H9 (cell line): ENCODE results near the gene GPX7. TPM values are rescaled to one million over a fixed set of nuclear protein-coding genes. Genes with fewer than 3 reads are reported as not detected.

Experiments
- DNase-seq: peaks from one replicate; pipeline ENCODE4 v3.0.0-alpha.2; 2017
- H2AFZ ChIP-seq: one replicate; pipeline ENCODE4 v1.6.1; 2013; ENCODE audit warnings: mild to moderate bottlenecking, low read length, control low read depth, moderate library complexity
- H2AK5ac ChIP-seq: 2 replicates; pipeline ENCODE4 v1.6.1; 2013; ENCODE audit warnings: low read length, control low read depth, mixed read lengths; ENCODE audit not compliant: insufficient read length
- H2BK120ac ChIP-seq: one replicate; pipeline ENCODE4 v1.6.1; 2013; ENCODE audit warnings: low read depth, mild to moderate bottlenecking, low read length, control low read depth, inconsistent platforms; ENCODE audit not compliant: poor library complexity, severe bottlenecking
- H2BK12ac ChIP-seq: 2 replicates; pipeline ENCODE4 v1.6.1; 2013; ENCODE audit warnings: low read length, control low read depth, mixed read lengths, low read depth; ENCODE audit not compliant: insufficient read length
- H2BK15ac ChIP-seq: 2 replicates; pipeline ENCODE4 v1.6.1; 2013; ENCODE audit warnings: low read depth, low read length, control low read depth
- H2BK20ac ChIP-seq: one replicate; pipeline ENCODE4 v1.6.1; 2013; ENCODE audit warnings: low read depth, mild to moderate bottlenecking, low read length, control low read depth, inconsistent platforms; ENCODE audit not compliant: poor library complexity, severe bottlenecking
- H2BK5ac ChIP-seq: 2 replicates; pipeline ENCODE4 v1.6.1; 2013; ENCODE audit warnings: low read length, control low read depth, mixed read lengths; ENCODE audit not compliant: insufficient read length
- H3K14ac ChIP-seq: 2 replicates; pipeline ENCODE4 v1.6.1; 2013; ENCODE audit warnings: low read length, control low read depth; ENCODE audit not compliant: insufficient read depth
- H3K18ac ChIP-seq: 2 replicates; pipeline ENCODE4 v1.6.1; 2013; ENCODE audit warnings: low read depth, mild to moderate bottlenecking, mixed read lengths, low read length, control low read depth; ENCODE audit not compliant: insufficient read length
- H3K23ac ChIP-seq: 2 replicates; pipeline ENCODE4 v1.6.1; 2013; ENCODE audit warnings: low read length, control low read depth, mixed read lengths, low read depth; ENCODE audit not compliant: insufficient read length
- H3K23me2 ChIP-seq: 2 replicates; pipeline ENCODE4 v1.6.1; 2013; ENCODE audit warnings: low read depth, mild to moderate bottlenecking, mixed read lengths, low read length, control low read depth; ENCODE audit not compliant: insufficient read length, poor library complexity, severe bottlenecking
- H3K27ac ChIP-seq: 2 replicates; pipeline ENCODE4 v1.5.1; 2013; ENCODE audit warnings: low read length, control low read depth, mixed read lengths, low read depth; ENCODE audit not compliant: insufficient read length
- H3K27me3 ChIP-seq: 2 replicates; pipeline ENCODE4 v1.6.1; 2013; ENCODE audit warnings: low read length, control low read depth, inconsistent platforms; ENCODE audit not compliant: insufficient read depth
- H3K4ac ChIP-seq: 2 replicates; pipeline ENCODE4 v1.6.1; 2013; ENCODE audit warnings: low read depth, mild to moderate bottlenecking, control low read depth, inconsistent platforms, low read length, moderate library complexity
- H3K4me1 ChIP-seq: 2 replicates; pipeline ENCODE4 v1.6.1; 2013; ENCODE audit warnings: low read length, control low read depth, inconsistent platforms; ENCODE audit not compliant: insufficient read depth
- H3K4me2 ChIP-seq: 2 replicates; pipeline ENCODE4 v1.6.1; 2013; ENCODE audit warnings: low read length, control low read depth, mixed read lengths; ENCODE audit not compliant: insufficient read length, insufficient read depth
- H3K56ac ChIP-seq: 2 replicates; pipeline ENCODE4 v1.6.1; 2013; ENCODE audit warnings: low read depth, mild to moderate bottlenecking, mixed read lengths, low read length, control low read depth; ENCODE audit not compliant: insufficient read length
- H3K79me1 ChIP-seq: 2 replicates; pipeline ENCODE4 v1.6.1; 2013; ENCODE audit warnings: low read depth, mild to moderate bottlenecking, moderate library complexity, low read length, control low read depth, inconsistent platforms; ENCODE audit not compliant: insufficient read depth, poor library complexity, severe bottlenecking
- H3K79me2 ChIP-seq: 2 replicates; pipeline ENCODE4 v1.6.1; 2013; ENCODE audit warnings: low read length, control low read depth, inconsistent platforms; ENCODE audit not compliant: insufficient read depth
- H3K9ac ChIP-seq: 2 replicates; pipeline ENCODE4 v1.6.1; 2013; ENCODE audit warnings: low read length, control low read depth, mixed read lengths; ENCODE audit not compliant: insufficient read length; ENCODE audit errors: extremely low read depth
- H3K9me3 ChIP-seq: one replicate; pipeline ENCODE4 v1.6.1; 2013; ENCODE audit warnings: low read depth, low read length, inconsistent platforms; ENCODE audit not compliant: control insufficient read depth
- H3T11ph ChIP-seq: one replicate; pipeline ENCODE4 v1.6.1; 2013; ENCODE audit warnings: mild to moderate bottlenecking, low read length, control low read depth, inconsistent platforms
- H4K20me1 ChIP-seq: one replicate; pipeline ENCODE4 v1.6.1; 2013; ENCODE audit not compliant: control insufficient read depth, insufficient read length, insufficient read depth
- H4K5ac ChIP-seq: 2 replicates; pipeline ENCODE4 v1.6.1; 2013; ENCODE audit warnings: low read depth, mild to moderate bottlenecking, mixed read lengths, low read length, control low read depth; ENCODE audit not compliant: insufficient read length
- H4K8ac ChIP-seq: replicated peaks from 2 replicates; pipeline ENCODE4 v1.6.1; 2013; ENCODE audit warnings: low read length, control low read depth, mixed read lengths, low read depth; ENCODE audit not compliant: insufficient read length
- H4K91ac ChIP-seq: 2 replicates; pipeline ENCODE4 v1.6.1; 2013; ENCODE audit warnings: low read depth, mild to moderate bottlenecking, moderate library complexity, mixed read lengths, low read length, control low read depth; ENCODE audit not compliant: insufficient read length
- H3K27ac Mint-ChIP-seq, 3 experiments: 2 replicates in 2 of 3; 3 replicates in 1 of 3; pipeline ENCODE4 v1.8.0; 2020 to 2021; ENCODE audit warnings: mixed read lengths in 3 of 3, mild to moderate bottlenecking in 1 of 3, moderate library complexity in 1 of 3
- H3K27me3 Mint-ChIP-seq: 2 replicates; pipeline ENCODE4 v1.8.0; 2021; ENCODE audit warnings: low read depth, mild to moderate bottlenecking, moderate library complexity, mixed read lengths
- H3K36me3 Mint-ChIP-seq, 3 experiments: 2 replicates in 2 of 3; 3 replicates in 1 of 3; pipeline ENCODE4 v1.8.0; 2020 to 2021; ENCODE audit warnings: low read depth in 3 of 3, mixed read lengths in 3 of 3; ENCODE audit not compliant: insufficient read depth in 1 of 3
- H3K4me1 Mint-ChIP-seq, 2 experiments: 2 replicates each; pipeline ENCODE4 v1.8.0; 2020; ENCODE audit warnings: mixed read lengths in 2 of 2
- H3K4me3 Mint-ChIP-seq, 2 experiments: 2 replicates in 1 of 2; 3 replicates in 1 of 2; pipeline ENCODE4 v1.8.0; 2020 to 2021; ENCODE audit warnings: mild to moderate bottlenecking in 2 of 2, mixed read lengths in 2 of 2, moderate library complexity in 1 of 2
- H3K9me3 Mint-ChIP-seq, 2 experiments: 2 replicates in 1 of 2; 3 replicates in 1 of 2; pipeline ENCODE4 v1.8.0; 2020; ENCODE audit warnings: mild to moderate bottlenecking in 2 of 2, mixed read lengths in 2 of 2, moderate library complexity in 1 of 2
- CTCF ChIP-seq: fragments of 200-600 bp; sonication (generic); conservative IDR thresholded peaks from 3 replicates; pipeline ENCODE4 v1.8.0; 2021; ENCODE audit warnings: antibody characterized with exemption, mild to moderate bottlenecking
- WGBS: extraction: QIAGEN DNeasy Blood & Tissue Kit; methylation state at CpG from one replicate; pipeline ENCODE4 v1.1.7; 2013; ENCODE audit warnings: missing lambda C conversion rate, low lambda C conversion rate, mixed read lengths; ENCODE audit not compliant: insufficient read length; ENCODE audit errors: extremely low coverage; 5-methylcytosine and 5-hydroxymethylcytosine counted together
- total RNA-seq: library from RNA; stranded (reverse); gene quantifications from 2 replicates; pipeline ENCODE4 v1.2.1, GENCODE V29; 2021

The GPX7 gene
- total RNA-seq, 1 experiment from 2014 or later, result 12.1 TPM

GRCh38 chr1:52601519-52601918 lies 652 bp upstream of the GPX7 start:
- H3K4ac ChIP-seq, result no peak overlapping the region
- peaks cover 3% of the 10 kb centered on the region for H4K20me1 ChIP-seq
- no peak overlapping the region for H3K27ac ChIP-seq
- H2BK20ac ChIP-seq, result no peak overlapping the region
- no peaks in the 10 kb centered on the region for H3K79me1 ChIP-seq
- Mint-ChIP-seq H3K27ac (no peak overlapping the region; a peak in 1 of 7 replicates), H3K4me1 (peaks cover 13 to 16% of the 10 kb centered on the region in 2 experiments), H3K4me3 (peak overlapping the region; percentile 64 to 76; a peak in 4 of 5 replicates), H3K27me3 (peaks cover 44% of the 10 kb centered on the region), H3K36me3 (no peaks in the 10 kb centered on the region), H3K9me3 (no peaks in the 10 kb centered on the region)
- H3T11ph ChIP-seq, result no peak overlapping the region
- H3K27me3 ChIP-seq, result peaks cover 13% of the 10 kb centered on the region; the same call in 1 of the 2 replicates
- H4K5ac ChIP-seq, result no peak overlapping the region
- TF ChIP-seq CTCF, result no peak
- no peaks in the 10 kb centered on the region for H3K79me2 ChIP-seq
- no peak overlapping the region for H3K23ac ChIP-seq
- H3K18ac ChIP-seq, result no peak overlapping the region
- no peak overlapping the region for H4K8ac ChIP-seq
- H3K4me2 ChIP-seq, result peak overlapping the region; percentile 59
- H2BK15ac ChIP-seq, result no peak overlapping the region
- no peak overlapping the region for H3K56ac ChIP-seq
- H3K9ac ChIP-seq, result no peak overlapping the region
- no CpG with 5 or more reads among the region's 3 CpGs for WGBS
- no peak overlapping the region for H3K14ac ChIP-seq
- no peak overlapping the region for H2BK120ac ChIP-seq
- H3K4me1 ChIP-seq, result peaks cover 4% of the 10 kb centered on the region; the same call in 1 of the 2 replicates
- no peak overlapping the region for H4K91ac ChIP-seq
- H3K9me3 ChIP-seq, result no peaks in the 10 kb centered on the region
- no peak for DNase-seq
- peaks cover 7% of the 10 kb centered on the region for H3K23me2 ChIP-seq
- H2AK5ac ChIP-seq, result no peak overlapping the region
- no peak overlapping the region for H2BK12ac ChIP-seq
- H2BK5ac ChIP-seq, result no peak overlapping the region
- H2AFZ ChIP-seq, result no peak overlapping the region
